ENCODE data around the gene VRK3. TPM values are rescaled to one million over a fixed set of nuclear protein-coding genes. Genes with fewer than 3 reads are reported as not detected.

VRK3 gene
- total RNA-seq, 1 donor from 2014 or later, result 42.4 TPM

- ATAC-seq (no peak), DNase-seq (ENCODE audit: low spot score) (no peak)
- intact Hi-C loops (cut with DNase I), result no loop called here
Observed at GRCh38 chr19:50000038-50000840, 24.9 kb downstream of the VRK3 start.

GRCh38 chr19:49999371-50000010, 25.7 kb downstream of the VRK3 start:
- intact Hi-C loops (cut with DNase I), result no loop called here
- ATAC-seq (no peak), DNase-seq (ENCODE audit: low spot score) (no peak)

DNA sequence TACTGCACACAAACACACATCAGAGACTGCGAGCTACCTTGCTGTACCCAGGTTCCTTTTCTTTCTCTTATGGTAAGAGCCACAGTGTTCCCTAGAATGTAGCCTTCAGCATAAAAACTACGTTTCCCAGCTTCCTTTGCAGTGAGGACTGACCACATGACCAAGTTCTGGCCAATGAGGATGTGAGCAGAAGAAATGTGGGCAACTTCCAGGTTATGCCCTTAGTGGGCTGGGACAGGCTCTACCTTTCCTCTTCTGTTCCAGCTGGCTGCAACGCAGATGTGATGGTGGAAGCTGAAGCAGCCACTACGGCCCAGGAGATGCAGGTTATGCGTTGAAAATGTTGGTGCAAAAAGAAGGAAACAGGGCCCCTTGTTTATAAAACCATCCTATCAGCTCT, 27.5 kb downstream of the VRK3 start:
- no peak for ATAC-seq
- intact Hi-C loops (cut with DNase I), result no loop called here
- no peak for DNase-seq (ENCODE audit: low spot score)

DNA sequence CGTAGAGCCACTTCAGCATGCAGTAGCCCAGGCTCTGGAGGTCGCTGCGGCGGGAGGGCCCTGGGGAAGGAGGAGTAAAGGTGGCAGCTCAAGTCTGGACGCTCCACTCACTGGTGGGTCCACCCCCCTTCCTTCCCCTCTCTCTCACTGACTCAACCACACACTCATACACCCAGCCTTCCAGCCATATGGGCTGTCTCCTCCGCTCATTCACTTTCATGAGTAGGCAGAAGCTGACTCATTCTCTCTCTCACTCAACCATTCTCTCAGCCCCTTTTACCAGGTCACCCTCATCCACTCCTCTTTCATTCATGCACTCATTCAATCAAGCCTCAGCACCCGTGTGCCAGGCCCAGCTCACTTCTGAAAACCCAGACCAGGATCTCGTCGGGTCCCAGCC, 36.7 kb downstream of the VRK3 start:
- no peak for ATAC-seq
- intact Hi-C loops (cut with DNase I), result no loop called here
- no peak for DNase-seq (ENCODE audit: low spot score)

DNA sequence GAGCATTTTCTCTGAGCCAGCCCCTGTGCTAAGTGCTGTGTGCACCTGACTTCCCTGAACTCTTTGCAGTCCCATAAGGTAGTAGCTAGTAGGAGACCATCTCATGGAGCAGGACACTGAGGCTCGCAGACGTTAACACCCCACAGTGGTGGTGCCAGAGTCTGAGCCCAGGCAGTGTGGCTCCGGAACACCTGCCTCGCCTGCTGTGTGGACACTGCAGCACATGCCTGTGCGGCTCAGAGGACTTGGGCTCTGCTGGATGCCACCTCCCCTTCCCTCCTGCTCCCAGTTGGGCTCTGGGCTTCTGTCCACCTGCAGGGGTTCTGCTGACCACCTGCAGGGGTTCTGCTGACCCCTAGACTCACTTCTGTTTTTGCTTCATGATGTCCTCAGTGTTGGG, 37.2 kb downstream of the VRK3 start:
- intact Hi-C loops (cut with DNase I), result no loop called here
- ATAC-seq (no peak), DNase-seq (ENCODE audit: low spot score) (no peak)

GRCh38 chr19:49987159-49987698, 37.9 kb downstream of the VRK3 start:
- ATAC-seq (peak; percentile 89), DNase-seq (ENCODE audit: low spot score) (peak; percentile 94)
- intact Hi-C loops (cut with DNase I), result no loop called here

GRCh38 chr19:49986354-49986753, 38.8 kb downstream of the VRK3 start:
- ATAC-seq (no peak), DNase-seq (ENCODE audit: low spot score) (no peak)
- intact Hi-C loops (cut with DNase I), result no loop called here

GRCh38 chr19:49985871-49986270, 39.3 kb downstream of the VRK3 start:
- intact Hi-C loops (cut with DNase I), result no loop called here
- ATAC-seq (no peak), DNase-seq (ENCODE audit: low spot score) (no peak)

GRCh38 chr19:49984491-49984890, 40.7 kb downstream of the VRK3 start:
- intact Hi-C loops (cut with DNase I), result no loop called here
- ATAC-seq, result no peak
- DNase-seq (ENCODE audit: low spot score), result no peak

- DNase-seq (ENCODE audit: low spot score) (peak; percentile 84), ATAC-seq (peak; percentile 67)
- intact Hi-C loops (cut with DNase I), result no loop called here
Observed at GRCh38 chr19:49983645-49984229, 41.4 kb downstream of the VRK3 start.

DNA sequence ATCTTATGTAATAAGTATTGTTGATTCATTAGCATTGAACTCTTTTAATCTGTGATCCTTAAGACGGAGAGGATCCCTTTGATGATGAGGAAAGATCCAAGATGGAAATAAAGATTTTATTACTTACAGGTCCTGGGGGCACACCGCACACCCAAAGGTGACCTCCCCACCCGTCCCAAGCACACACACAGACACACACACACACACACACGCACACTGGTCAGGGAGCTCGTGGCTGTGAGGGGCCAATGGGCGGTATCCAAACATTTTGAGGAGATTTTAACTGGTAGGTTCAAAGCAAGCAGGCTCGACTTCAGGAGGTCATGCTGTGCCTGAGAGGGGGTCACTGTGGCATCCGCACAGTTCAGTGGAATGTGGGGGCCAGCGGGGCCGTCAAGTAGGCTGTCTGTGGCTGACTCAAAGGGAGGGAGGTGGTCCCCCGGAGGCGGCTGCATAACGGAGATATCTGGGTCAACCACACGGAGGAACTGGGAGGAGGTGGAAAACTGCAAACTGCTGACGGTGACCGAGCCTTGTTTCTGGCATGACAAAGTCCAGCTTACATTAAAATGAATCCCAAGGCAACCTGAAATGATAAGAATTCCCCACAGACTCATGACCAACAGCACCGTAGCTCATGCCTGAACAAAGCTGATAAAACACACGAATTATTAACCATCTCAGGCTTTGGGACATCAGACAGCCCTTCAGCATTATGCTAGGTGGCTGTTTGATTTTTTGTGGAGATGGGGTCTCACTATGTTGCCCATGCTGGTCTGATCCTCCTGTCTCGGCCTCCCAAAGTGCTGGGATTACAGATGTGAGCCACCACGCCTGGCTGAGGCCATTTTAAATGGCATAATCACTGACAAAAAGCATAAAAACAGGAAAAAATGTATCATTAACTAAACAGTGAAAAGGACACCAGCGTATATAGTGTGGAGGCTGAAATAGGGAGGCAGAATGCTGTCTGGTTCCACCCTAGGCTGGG, 43.3 kb downstream of the VRK3 start:
- ATAC-seq, result no peak
- DNase-seq (ENCODE audit: low spot score), result no peak
- intact Hi-C loops (cut with DNase I), result no loop called here

DNA sequence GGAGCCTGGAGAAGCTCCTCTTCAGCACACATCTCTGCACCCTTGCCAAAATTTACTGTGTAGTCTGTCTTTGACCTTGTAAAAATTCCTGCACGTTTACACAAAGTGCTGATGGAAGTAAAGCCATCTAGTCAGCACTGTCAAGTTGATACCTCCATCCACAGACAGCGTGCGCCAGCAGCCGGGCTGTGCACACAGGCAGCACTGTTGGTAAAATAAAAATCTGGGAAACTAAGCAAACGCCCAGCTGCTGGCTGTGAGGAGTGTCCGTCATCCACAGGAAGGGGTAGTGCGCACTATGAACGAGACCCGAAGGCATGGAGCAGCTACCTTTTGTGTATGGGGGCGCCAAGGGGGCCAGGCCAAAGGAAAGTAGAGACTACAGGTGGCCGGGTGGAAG, 46.8 kb downstream of the VRK3 start:
- ATAC-seq, result no peak
- intact Hi-C loops (cut with DNase I), result no loop called here
- no peak for DNase-seq (ENCODE audit: low spot score)

DNA sequence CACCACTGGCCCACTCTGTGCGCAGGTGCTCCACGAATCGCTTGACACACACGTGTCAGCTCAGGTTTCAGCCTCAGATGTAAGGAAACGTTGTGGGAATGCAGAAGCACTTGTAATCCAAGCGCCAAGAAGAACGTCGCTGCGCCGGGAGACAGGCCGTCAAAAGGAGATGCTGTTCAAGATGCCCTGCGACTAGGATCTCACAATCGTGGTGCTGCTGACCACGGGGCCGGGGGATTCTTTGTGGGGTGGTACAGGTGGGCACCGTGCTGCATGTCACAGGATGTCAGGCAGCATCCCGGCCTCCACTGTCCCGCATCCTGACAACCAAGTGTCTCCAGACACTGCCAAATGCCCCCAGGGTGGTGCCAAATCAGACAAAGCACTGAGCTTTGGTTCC, 47.3 kb downstream of the VRK3 start:
- no peak for DNase-seq (ENCODE audit: low spot score)
- intact Hi-C loops (cut with DNase I), result no loop called here
- ATAC-seq, result no peak

- intact Hi-C loops (cut with DNase I), result no loop called here
Observed at GRCh38 chr19:49977076-49977475, 48.1 kb downstream of the VRK3 start.

GRCh38 chr19:49976496-49976895, 48.7 kb downstream of the VRK3 start:
- DNase-seq (ENCODE audit: low spot score) (no peak), ATAC-seq (no peak)
- intact Hi-C loops (cut with DNase I), result no loop called here

More at GRCh38 chr19:49977076-49977475, 48.1 kb downstream of the VRK3 start:
- DNase-seq (ENCODE audit: low spot score), result no peak
- no peak for ATAC-seq

DNA sequence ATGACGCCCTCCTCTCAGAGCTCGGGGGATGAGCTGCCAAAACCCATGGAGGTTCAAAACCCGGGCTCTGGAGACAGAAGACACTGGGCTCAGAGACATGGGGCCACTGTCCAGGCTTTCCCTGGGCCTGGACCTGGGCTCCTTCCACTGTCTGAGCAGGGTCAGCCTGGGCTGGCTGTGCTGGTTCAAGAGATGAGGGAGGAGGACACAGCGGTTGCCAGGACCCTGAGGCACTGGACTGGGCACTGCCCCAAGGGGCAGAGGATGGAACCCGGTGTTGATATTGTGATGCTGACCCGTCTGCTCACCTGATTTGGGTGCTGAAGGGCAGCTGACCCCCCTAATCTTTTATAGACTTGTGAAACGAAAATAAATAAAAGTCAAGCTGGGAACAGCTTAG, 50.1 kb downstream of the VRK3 start:
- DNase-seq (ENCODE audit: low spot score) (no peak), ATAC-seq (no peak)
- intact Hi-C loops (cut with DNase I), result no loop called here

GRCh38 chr19:49973987-49974386, 51.2 kb downstream of the VRK3 start:
- no peak for ATAC-seq

DNA sequence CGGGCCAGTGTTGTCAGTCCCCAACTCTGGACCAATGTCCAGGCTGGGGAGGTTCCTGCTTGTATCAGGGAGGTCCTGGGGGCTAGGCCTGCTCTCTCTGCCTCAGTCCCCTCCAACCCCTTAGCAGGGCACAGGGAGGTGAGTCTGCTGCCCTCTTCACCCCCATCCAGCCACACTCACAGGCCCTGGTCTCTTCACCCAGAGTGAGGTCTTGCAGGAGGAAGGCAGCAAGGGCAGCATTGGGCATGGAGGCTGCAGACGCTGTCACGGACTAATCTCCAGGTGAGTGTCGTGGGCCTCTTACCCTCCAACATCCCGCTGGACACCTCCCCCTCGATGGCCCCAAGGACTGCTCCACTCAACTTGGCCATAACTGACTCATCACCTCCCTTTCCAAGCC, 52.3 kb downstream of the VRK3 start:
- ATAC-seq, result no peak
- DNase-seq (ENCODE audit: low spot score), result no peak
- intact Hi-C loops (cut with DNase I), result no loop called here

More at GRCh38 chr19:49973987-49974386, 51.2 kb downstream of the VRK3 start:
- intact Hi-C loops (cut with DNase I), result no loop called here
- no peak for DNase-seq (ENCODE audit: low spot score)

- intact Hi-C loops (cut with DNase I), result no loop called here
- ATAC-seq (no peak), DNase-seq (ENCODE audit: low spot score) (no peak)
Observed at GRCh38 chr19:49971991-49972411, 53.2 kb downstream of the VRK3 start.
